ENCODE data around the gene GJD2. TPM values are rescaled to one million over a fixed set of nuclear protein-coding genes. Genes with fewer than 3 reads are reported as not detected.
A peak's percentile ranks its signal among the peaks of the same experiment; 100 is the strongest.

Gene GJD2
- polyA plus RNA-seq (2013) = not detected

GRCh38 chr15:34754674-34755418 is at the start of gene GJD2:
TSS of gene GJD2 (minus strand) at chr15:34754998. CDS start at chr15:34754488, 510 bp downstream.
- Histone ChIP-seq H3K4me3 (ENCODE audit: control insufficient read depth in 1 of 7, extremely low read depth in 1 of 7, insufficient read depth in 4 of 7, low read depth in 2 of 7, low read length in 6 of 7) (peak within 1 kb of the TSS in 5 of 7 experiments; percentile 19 to 62 (median 52)), H3K27ac (ENCODE audit: insufficient read depth in 1 of 2, low read depth in 1 of 2, low read length in 2 of 2, poor library complexity in 1 of 2, severe bottlenecking in 2 of 2) (no peak within 1 kb of the TSS), H3K36me3 (ENCODE audit: control insufficient read depth in 4 of 4, insufficient read depth in 4 of 4, low read length in 3 of 4) (no peaks in the 10 kb centered on the region), H3K9me3 (ENCODE audit: control extremely low read depth in 1 of 5, control insufficient read depth in 4 of 5, insufficient read depth in 2 of 5, low read depth in 1 of 5, low read length in 4 of 5) (peaks cover 0 to 7% (median 0%) of the 10 kb centered on the region in 5 experiments), H3K27me3 (replicated peaks in 2 of 5; ENCODE audit: control insufficient read depth in 4 of 5, insufficient read depth in 5 of 5, low read length in 4 of 5) (peaks cover 10 to 86% (median 48%) of the 10 kb centered on the region in 5 experiments), H3K4me1 (ENCODE audit: control extremely low read depth in 1 of 4, control insufficient read depth in 4 of 4, insufficient read depth in 4 of 4, low read length in 3 of 4) (peaks cover 0 to 19% (median 6%) of the 10 kb centered on the region in 4 experiments)
- DNase-seq = peak in 2 of 3 donors; percentile 32 to 48
- POLR2A ChIA-PET = no interaction called here
- CTCF ChIA-PET = no interaction called here
- 0% methylated on average over 37 of the region's 81 CpGs for WGBS (ENCODE audit: insufficient coverage)

GRCh38 chr15:34804113-34804512 is 49.3 kb upstream of the GJD2 start:
- WGBS (ENCODE audit: insufficient coverage) = 77% methylated on average over 2 of the region's 2 CpGs
- no peak for DNase-seq
- Histone ChIP-seq H3K27ac (ENCODE audit: insufficient read depth in 1 of 2, low read depth in 1 of 2, low read length in 2 of 2, poor library complexity in 1 of 2, severe bottlenecking in 2 of 2) (no peak overlapping the region), H3K9me3 (ENCODE audit: control extremely low read depth in 1 of 5, control insufficient read depth in 4 of 5, insufficient read depth in 2 of 5, low read depth in 1 of 5, low read length in 4 of 5) (peaks cover 0 to 5% (median 0%) of the 10 kb centered on the region in 5 experiments), H3K4me1 (ENCODE audit: control extremely low read depth in 1 of 4, control insufficient read depth in 4 of 4, insufficient read depth in 4 of 4, low read length in 3 of 4) (no peaks in the 10 kb centered on the region), H3K27me3 (replicated peaks in 2 of 5; ENCODE audit: control insufficient read depth in 4 of 5, insufficient read depth in 5 of 5, low read length in 4 of 5) (peaks cover 0 to 10% (median 8%) of the 10 kb centered on the region in 5 experiments), H3K36me3 (ENCODE audit: control insufficient read depth in 4 of 4, insufficient read depth in 4 of 4, low read length in 3 of 4) (no peaks in the 10 kb centered on the region), H3K4me3 (ENCODE audit: control insufficient read depth in 1 of 7, extremely low read depth in 1 of 7, insufficient read depth in 4 of 7, low read depth in 2 of 7, low read length in 6 of 7) (no peak overlapping the region)
- CTCF ChIA-PET = no interaction called here
- POLR2A ChIA-PET = no interaction called here

- peaks cover 0 to 5% (median 0%) of the 10 kb centered on the region in 5 experiments for H3K9me3 ChIP-seq (ENCODE audit: control extremely low read depth in 1 of 5, control insufficient read depth in 4 of 5, insufficient read depth in 2 of 5, low read depth in 1 of 5, low read length in 4 of 5)
- H3K27ac ChIP-seq (ENCODE audit: insufficient read depth in 1 of 2, low read depth in 1 of 2, low read length in 2 of 2, poor library complexity in 1 of 2, severe bottlenecking in 2 of 2) = no peak overlapping the region
- H3K4me3 ChIP-seq (ENCODE audit: control insufficient read depth in 1 of 7, extremely low read depth in 1 of 7, insufficient read depth in 4 of 7, low read depth in 2 of 7, low read length in 6 of 7) = no peak overlapping the region
- WGBS (ENCODE audit: insufficient coverage) = 100% methylated on average over 1 of the region's 7 CpGs
- no peaks in the 10 kb centered on the region for H3K4me1 ChIP-seq (ENCODE audit: control extremely low read depth in 1 of 4, control insufficient read depth in 4 of 4, insufficient read depth in 4 of 4, low read length in 3 of 4)
- no peaks in the 10 kb centered on the region for H3K36me3 ChIP-seq (ENCODE audit: control insufficient read depth in 4 of 4, insufficient read depth in 4 of 4, low read length in 3 of 4)
- CTCF ChIA-PET = no interaction called here
- POLR2A ChIA-PET = no interaction called here
- peaks cover 0 to 18% (median 12%) of the 10 kb centered on the region in 5 experiments for H3K27me3 ChIP-seq (replicated peaks in 2 of 5; ENCODE audit: control insufficient read depth in 4 of 5, insufficient read depth in 5 of 5, low read length in 4 of 5)
- DNase-seq = no peak
These were observed 48.3 kb upstream of the GJD2 start for GRCh38 chr15:34802803-34803750.

GRCh38 chr15:34802371-34802770 is 47.6 kb upstream of the GJD2 start:
- DNase-seq = no peak
- CTCF ChIA-PET = no interaction called here
- no peak overlapping the region for H3K4me3 ChIP-seq (ENCODE audit: control insufficient read depth in 1 of 7, extremely low read depth in 1 of 7, insufficient read depth in 4 of 7, low read depth in 2 of 7, low read length in 6 of 7)
- peaks cover 0 to 5% (median 0%) of the 10 kb centered on the region in 5 experiments for H3K9me3 ChIP-seq (ENCODE audit: control extremely low read depth in 1 of 5, control insufficient read depth in 4 of 5, insufficient read depth in 2 of 5, low read depth in 1 of 5, low read length in 4 of 5)
- no peaks in the 10 kb centered on the region for H3K36me3 ChIP-seq (ENCODE audit: control insufficient read depth in 4 of 4, insufficient read depth in 4 of 4, low read length in 3 of 4)
- POLR2A ChIA-PET = no interaction called here
- H3K27me3 ChIP-seq (replicated peaks in 2 of 5; ENCODE audit: control insufficient read depth in 4 of 5, insufficient read depth in 5 of 5, low read length in 4 of 5) = peaks cover 0 to 25% (median 12%) of the 10 kb centered on the region in 5 experiments
- 100% methylated on average over 1 of the region's 1 CpG for WGBS (ENCODE audit: insufficient coverage)
- no peak overlapping the region for H3K27ac ChIP-seq (ENCODE audit: insufficient read depth in 1 of 2, low read depth in 1 of 2, low read length in 2 of 2, poor library complexity in 1 of 2, severe bottlenecking in 2 of 2)
- no peaks in the 10 kb centered on the region for H3K4me1 ChIP-seq (ENCODE audit: control extremely low read depth in 1 of 4, control insufficient read depth in 4 of 4, insufficient read depth in 4 of 4, low read length in 3 of 4)

DNA sequence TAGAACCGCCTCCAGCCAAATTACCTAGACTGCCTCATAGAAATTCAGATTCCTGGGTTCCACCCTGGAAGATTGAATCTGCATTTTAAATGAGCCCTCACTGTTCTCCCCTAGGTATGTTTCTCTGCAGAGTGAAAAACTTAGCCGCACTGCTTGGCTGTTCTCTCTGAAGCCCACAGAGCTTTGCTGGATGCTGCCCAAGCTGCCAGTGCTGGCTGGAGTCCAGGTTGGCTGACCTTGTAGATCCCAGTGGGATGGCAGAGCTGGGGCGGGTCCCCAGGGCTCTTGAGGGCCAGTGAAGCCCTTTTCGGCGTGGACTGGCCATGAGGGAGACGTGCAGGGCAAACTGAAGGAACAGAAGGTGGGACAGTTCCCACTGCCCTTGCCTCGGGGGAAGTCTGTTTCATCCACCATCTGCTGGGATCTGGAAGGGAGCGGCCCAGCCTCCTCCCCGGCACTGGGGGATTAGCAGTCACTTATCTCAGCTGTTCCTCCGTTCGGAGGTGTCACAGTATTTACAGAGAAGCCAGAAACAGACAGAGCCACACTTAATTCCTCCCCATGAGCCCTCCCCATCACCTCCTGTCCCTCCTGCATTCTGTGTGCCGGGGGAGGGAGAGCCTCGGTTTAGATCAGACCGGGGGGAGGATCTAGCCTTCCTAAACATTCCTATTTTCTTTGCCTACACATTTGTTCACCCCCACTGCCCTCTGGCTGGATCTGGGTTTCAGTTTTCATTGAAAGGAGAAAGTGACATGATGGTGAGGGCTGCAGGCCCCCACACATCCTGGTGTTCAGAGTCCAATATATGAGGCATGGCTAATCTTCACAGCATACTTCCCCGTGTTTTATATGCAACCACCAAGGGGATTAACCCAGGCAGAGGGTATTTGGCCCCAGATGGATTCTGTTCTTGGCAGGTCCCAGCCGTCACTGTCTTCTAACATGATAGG is 44.6 kb upstream of the GJD2 start:
- Histone ChIP-seq H3K27me3 (replicated peaks in 2 of 5; ENCODE audit: control insufficient read depth in 4 of 5, insufficient read depth in 5 of 5, low read length in 4 of 5) (peaks cover 2 to 53% (median 23%) of the 10 kb centered on the region in 5 experiments), H3K27ac (ENCODE audit: insufficient read depth in 1 of 2, low read depth in 1 of 2, low read length in 2 of 2, poor library complexity in 1 of 2, severe bottlenecking in 2 of 2) (no peak overlapping the region), H3K9me3 (ENCODE audit: control extremely low read depth in 1 of 5, control insufficient read depth in 4 of 5, insufficient read depth in 2 of 5, low read depth in 1 of 5, low read length in 4 of 5) (no peaks in the 10 kb centered on the region), H3K4me3 (ENCODE audit: control insufficient read depth in 1 of 7, extremely low read depth in 1 of 7, insufficient read depth in 4 of 7, low read depth in 2 of 7, low read length in 6 of 7) (no peak overlapping the region), H3K36me3 (ENCODE audit: control insufficient read depth in 4 of 4, insufficient read depth in 4 of 4, low read length in 3 of 4) (no peaks in the 10 kb centered on the region), H3K4me1 (ENCODE audit: control extremely low read depth in 1 of 4, control insufficient read depth in 4 of 4, insufficient read depth in 4 of 4, low read length in 3 of 4) (peaks cover 0 to 11% (median 4%) of the 10 kb centered on the region in 4 experiments)
- POLR2A ChIA-PET = no interaction called here
- 70% methylated on average over 9 of the region's 16 CpGs for WGBS (ENCODE audit: insufficient coverage)
- CTCF ChIA-PET = no interaction called here
- DNase-seq = no peak

DNA sequence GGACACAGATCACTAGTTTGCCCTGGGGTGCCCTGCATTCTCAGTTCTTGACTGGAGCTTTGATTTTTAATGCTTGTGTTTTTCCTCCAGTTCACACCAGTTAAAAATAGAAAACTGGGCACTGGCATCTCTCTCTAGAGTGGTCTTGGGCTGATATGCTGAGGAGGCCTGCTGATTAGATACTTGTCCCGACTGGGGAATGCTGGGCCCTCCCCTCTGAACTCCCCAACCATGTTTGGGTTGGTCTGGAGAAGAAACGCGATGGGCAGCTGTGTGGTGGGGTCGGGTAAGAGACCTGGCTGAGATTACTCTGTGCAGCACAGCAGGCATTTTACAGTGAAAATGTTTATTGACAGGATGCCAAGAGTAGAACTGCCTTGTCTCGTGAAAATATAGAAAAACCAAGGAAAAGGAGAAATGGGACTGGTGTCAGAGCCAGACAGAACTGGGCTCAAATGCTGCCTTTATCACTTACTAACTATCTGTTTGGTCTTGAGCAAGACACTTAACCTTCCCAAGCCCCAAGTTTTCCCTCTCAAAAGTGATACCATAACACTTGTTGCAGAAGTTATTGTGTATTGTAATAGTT is 42.1 kb upstream of the GJD2 start:
- no peak for DNase-seq
- H3K27me3 ChIP-seq (replicated peaks in 2 of 5; ENCODE audit: control insufficient read depth in 4 of 5, insufficient read depth in 5 of 5, low read length in 4 of 5) = peaks cover 2 to 78% (median 32%) of the 10 kb centered on the region in 5 experiments
- ChIA-PET POLR2A (no interaction called here), CTCF (interaction anchor here (0.6 kb wide), 1 partner anchor 9 kb away, joined by 3 read pairs; no protein-coding TSS in a partner anchor)
- H3K4me3 ChIP-seq (ENCODE audit: control insufficient read depth in 1 of 7, extremely low read depth in 1 of 7, insufficient read depth in 4 of 7, low read depth in 2 of 7, low read length in 6 of 7) = no peak overlapping the region
- no peak overlapping the region for H3K27ac ChIP-seq (ENCODE audit: insufficient read depth in 1 of 2, low read depth in 1 of 2, low read length in 2 of 2, poor library complexity in 1 of 2, severe bottlenecking in 2 of 2)
- WGBS (ENCODE audit: insufficient coverage) = 83% methylated on average over 4 of the region's 5 CpGs
- no peaks in the 10 kb centered on the region for H3K36me3 ChIP-seq (ENCODE audit: control insufficient read depth in 4 of 4, insufficient read depth in 4 of 4, low read length in 3 of 4)
- H3K9me3 ChIP-seq (ENCODE audit: control extremely low read depth in 1 of 5, control insufficient read depth in 4 of 5, insufficient read depth in 2 of 5, low read depth in 1 of 5, low read length in 4 of 5) = no peaks in the 10 kb centered on the region
- peaks cover 0 to 11% (median 4%) of the 10 kb centered on the region in 4 experiments for H3K4me1 ChIP-seq (ENCODE audit: control extremely low read depth in 1 of 4, control insufficient read depth in 4 of 4, insufficient read depth in 4 of 4, low read length in 3 of 4)
